Skeletal muscle cell (primary cell): ENCODE measurements around the gene OTOP2.
"Not testable (repeated sequence)": the region's sequence is repeated elsewhere in the genome, so short reads cannot be mapped to it uniquely, and the experiment has no call there.

ENCODE experiments used
- DNase-seq: peaks from one replicate; pipeline ENCODE4 v3.0.0-alpha.2; 2010; ENCODE audit warnings: low read depth
- H3K4me3 ChIP-seq: 2 replicates; pipeline ENCODE4 v1.5.1; 2011; ENCODE audit warnings: low read depth, mild to moderate bottlenecking, control low read depth, low read length, moderate library complexity

The OTOP2 gene

DNA sequence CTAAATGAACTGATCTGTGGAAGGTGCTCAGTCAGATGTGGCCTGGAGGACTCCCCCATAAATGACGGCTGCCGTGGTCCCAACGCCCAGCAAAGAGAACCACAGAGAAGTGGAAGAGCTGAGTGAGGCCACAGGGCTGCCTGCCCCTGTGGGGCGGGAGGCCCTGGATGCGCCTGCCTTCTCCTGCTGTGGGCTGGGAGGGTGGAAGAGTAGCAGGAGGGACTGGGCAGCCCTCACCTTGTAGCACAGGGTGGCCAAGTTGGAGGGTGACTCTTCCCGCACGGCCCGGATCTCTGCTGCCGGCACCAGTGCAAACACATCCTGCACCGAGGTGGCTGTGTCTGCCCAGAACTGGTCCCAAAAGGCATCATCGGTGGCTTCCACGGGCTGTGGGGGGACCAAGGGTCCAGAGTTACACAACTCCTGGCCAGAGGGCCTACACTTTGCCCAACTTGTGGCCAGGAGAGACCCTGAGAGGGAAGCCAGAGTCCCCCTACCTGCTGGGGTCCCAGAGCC is 40.2 kb downstream of the OTOP2 start:
- H3K4me3 ChIP-seq, result no peak overlapping the region
- DNase-seq, result no peak

DNA sequence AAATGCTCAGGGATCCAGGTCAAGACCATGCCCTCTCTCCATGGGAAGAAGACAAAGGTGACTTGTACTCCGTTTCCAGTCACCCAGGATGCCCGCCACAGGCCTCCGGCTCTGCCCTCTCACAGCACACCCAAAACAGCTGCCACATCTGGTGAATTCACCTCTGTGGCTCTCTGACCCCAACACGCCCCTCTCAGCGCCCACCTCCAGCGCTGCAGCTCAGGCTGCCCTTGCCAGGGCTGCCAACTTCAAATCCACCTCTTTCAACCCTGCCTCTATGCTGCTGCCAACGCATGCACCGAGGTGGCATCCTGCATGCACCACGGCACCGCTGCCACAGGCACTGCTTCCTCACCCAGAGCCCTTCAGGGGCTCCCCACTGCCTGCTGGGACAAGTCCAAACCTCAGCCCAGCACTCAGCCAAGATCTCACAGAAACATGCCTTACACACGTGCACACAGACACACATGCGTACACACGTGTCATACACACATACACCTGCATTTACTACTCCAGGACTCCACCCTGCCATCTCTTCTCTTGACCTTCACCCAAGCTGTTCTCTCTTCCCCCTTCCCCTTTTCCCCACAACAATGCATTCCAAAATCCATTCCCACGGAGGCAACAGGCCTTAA is 41.0 kb downstream of the OTOP2 start:
- no peak overlapping the region for H3K4me3 ChIP-seq
- DNase-seq, result no peak

GRCh38 chr17:74968361-74968780 is 44.3 kb downstream of the OTOP2 start:
- H3K4me3 ChIP-seq, result no peak overlapping the region
- no peak for DNase-seq

DNA sequence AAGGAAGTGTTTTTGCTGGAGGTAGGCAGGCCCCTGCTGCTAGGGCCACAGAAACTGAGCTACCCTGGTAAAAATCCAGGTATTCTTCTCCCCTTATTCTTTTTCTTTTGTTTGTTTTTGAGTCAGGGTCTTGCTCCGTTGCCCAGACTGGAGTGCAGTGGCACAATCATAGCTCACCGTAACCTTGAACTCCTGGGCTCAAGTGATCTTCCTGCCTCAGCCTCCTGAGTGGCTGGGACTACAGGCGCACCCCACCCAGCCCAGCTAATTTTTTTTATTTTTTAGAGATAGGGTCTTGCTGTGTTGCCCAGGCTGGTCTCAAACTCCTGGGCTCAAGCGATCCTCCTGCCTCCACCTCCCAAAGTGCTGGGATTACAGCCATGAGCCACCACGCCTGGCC is 45.4 kb downstream of the OTOP2 start:
- DNase-seq, H3K4me3 ChIP-seq: not testable (repeated sequence)

GRCh38 chr17:74970395-74970794 is 46.3 kb downstream of the OTOP2 start:
- no peak for DNase-seq
- no peak overlapping the region for H3K4me3 ChIP-seq

DNA sequence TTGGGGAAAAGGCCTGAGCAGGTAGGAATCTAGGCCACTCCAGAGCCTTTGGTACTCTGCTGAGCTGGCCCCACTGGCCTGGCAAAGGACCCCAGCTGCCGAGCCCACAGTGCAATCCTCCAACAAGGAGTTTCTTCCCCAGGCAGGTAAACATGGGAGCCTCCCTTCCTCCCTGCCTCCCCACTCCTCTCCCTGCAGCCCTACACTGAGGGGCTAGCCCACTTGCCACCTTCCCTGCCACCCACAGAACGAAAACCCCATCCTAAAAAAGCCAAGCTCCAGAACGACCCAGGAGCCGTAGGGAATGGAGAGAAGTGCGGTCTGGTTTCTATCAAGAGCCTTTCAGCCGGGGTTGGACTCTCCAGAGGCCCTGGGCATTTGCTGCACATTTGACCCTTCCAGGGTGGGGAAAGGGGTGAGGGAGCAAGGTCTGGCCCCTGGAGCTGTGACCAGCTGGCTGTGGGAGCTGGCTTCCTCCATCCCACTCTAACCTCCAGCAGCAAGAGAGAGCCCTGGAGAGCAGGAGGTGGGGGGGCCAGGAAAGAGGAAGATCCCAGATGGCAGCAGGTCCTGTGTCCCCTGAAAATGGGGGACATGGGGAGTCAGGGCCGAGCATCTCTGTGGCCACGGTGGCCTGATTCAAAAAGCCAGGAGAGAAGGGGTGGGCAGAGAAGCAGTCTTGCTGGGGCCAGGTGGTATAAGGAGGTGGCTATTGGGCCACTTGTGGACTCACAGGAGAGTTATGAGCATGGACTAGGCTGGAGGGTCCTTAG is 47.2 kb downstream of the OTOP2 start:
- no peak for DNase-seq
- H3K4me3 ChIP-seq, result peak overlapping the region; percentile 48

- peak overlapping the region; percentile 48 for H3K4me3 ChIP-seq
- no peak for DNase-seq
Observed at GRCh38 chr17:74971842-74972106, 47.7 kb downstream of the OTOP2 start.

DNA sequence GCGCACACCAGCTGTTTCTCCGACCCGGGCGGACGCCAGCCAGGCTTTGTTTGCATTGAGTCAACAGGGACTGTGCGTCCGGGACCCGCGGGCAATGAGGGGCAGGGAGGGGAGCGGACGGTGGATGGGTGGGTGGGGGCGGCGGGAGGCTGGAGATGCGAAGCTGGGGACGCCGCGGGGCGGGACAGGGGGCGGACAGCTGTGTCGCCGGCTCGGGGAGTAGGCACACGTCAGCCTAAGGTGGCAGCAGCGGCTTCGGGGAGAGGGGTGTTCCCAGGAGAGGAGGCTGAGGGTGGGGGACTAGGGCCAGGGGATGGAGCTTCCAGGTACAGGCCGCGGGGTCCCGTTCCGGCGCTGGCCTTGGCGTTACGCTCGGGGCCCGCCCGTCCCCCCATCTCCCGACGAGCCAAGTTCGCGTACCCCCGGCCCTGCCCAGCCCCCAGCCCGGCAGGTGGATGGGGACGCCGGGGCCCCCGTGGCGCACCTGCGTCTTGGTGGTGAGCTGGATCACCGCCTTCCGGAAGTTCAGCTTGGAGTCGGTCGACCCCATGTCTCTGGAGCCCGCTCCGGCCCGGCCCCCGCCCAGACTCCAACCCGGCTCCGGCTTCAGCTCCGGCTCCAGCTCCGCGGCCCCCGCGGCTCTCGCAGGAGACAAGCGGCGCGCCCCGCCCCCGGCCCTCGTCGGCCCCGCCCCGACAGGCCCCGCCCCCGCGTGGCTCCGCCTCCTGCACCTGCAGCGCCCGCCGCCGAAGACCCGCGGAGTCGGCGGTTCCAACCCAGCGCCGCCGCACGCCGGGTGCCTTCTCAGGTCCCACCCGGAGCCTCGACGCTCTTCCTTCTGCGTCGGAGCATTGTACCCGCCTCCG is 48.3 kb downstream of the OTOP2 start, which contains the start of gene HID1:
TSS of gene HID1 (minus strand) at position 653 of the 866 bp plus-strand sequence. CDS start at position 550, 103 bp downstream.
- no peak for DNase-seq
- H3K4me3 ChIP-seq, result peak within 1 kb of the TSS; percentile 48

GRCh38 chr17:74972973-74973328 is 48.9 kb downstream of the OTOP2 start:
- DNase-seq, result no peak
- H3K4me3 ChIP-seq, result peak overlapping the region; percentile 21

GRCh38 chr17:74975943-74976342 is 51.9 kb downstream of the OTOP2 start:
- DNase-seq, result no peak
- H3K4me3 ChIP-seq, result no peak overlapping the region

DNA sequence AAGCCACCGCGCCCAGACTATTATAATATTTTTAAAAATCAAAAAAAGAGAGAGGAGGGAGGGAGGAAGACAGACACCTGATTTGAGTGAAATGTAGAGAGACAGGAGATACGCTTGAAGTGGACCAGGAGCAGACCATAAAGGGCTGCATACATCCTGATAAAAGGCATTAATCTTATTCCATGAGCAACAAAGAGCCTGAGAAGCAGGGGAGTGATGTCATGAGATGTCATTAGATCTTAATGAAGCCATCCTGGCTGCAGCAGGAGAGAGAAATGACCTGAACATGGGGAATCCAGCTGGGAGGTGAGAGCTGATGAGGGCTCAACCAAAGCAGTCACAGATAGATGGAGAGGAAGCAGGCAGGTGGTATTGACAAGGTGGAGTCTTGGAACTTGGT is 53.7 kb downstream of the OTOP2 start:
- DNase-seq, result no peak
- H3K4me3 ChIP-seq, result no peak overlapping the region

DNA sequence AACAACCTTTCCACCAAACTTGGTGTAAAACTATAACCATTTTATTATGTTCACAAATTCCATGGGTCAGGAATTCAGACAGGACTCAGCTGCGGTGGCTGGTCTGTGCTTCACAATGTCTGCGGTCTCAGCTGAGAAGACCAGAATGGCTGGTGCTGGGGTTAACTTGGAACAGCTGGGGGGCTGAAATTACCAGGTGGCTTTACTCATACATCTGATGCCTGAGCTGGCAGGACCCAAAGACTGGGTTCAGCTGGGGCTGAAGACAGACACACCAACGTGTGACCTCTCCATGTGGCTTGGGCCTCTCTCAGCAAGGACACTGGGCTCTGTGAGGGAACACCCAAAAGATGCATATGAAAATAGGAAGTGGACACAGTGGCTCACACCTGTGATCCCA is 54.2 kb downstream of the OTOP2 start:
- no peak for DNase-seq
- no peak overlapping the region for H3K4me3 ChIP-seq

DNA sequence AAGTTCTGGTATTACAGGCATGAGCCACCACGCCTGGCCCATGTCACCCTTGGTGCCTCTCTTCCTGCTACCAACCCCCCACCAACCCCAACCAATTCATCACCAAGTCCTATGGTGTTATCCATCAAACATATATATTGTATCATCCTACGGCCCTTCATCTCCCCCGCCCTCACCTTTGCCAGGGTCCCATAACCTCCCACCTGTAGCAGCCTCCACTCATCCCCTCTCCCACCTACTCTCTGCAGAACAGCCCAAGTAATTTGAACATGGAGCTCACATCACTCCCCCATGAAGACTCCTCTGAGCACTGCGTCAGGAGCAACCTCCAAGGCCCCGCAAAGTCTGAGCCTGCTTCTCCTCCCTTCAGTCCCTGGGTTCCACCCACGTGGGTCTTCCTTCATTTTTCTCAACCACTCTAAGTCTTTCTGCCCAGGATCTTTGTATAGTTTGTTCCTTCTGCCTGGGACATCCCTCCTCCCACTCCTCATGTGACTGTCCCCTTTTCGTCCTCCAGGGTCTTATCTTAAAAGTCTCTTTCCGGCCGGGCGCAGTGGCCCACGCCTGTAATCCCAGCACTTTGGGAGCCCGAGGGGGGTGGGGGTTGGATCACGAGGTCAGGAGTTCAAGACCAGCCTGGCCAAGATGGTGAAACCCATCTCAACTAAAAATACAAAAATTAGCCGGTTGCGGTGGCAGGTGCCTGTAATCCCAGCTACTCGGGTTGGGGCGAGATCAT is 55.5 kb downstream of the OTOP2 start:
- no peak for DNase-seq
- H3K4me3 ChIP-seq, result no peak overlapping the region

- DNase-seq, result no peak
- peak overlapping the region; percentile 63 for H3K4me3 ChIP-seq
Observed at GRCh38 chr17:74981318-74981978, 57.4 kb downstream of the OTOP2 start.

- no peak for DNase-seq
- H3K4me3 ChIP-seq, result peak overlapping the region; percentile 63
Observed at GRCh38 chr17:74981979-74982662, 58.0 kb downstream of the OTOP2 start.

- peak overlapping the region; percentile 63 for H3K4me3 ChIP-seq
- not testable (repeated sequence) for DNase-seq
Observed at GRCh38 chr17:74982663-74983313, 58.7 kb downstream of the OTOP2 start.
